Measurements from ENCODE around the gene HNRNPM. TPM values are rescaled to one million over a fixed set of nuclear protein-coding genes. Genes with fewer than 3 reads are reported as not detected.
"Not testable (repeated sequence)": the region's sequence is repeated elsewhere in the genome, so short reads cannot be mapped to it uniquely, and the experiment has no call there.

The HNRNPM gene
- polyA plus RNA-seq (2014; cell fraction: cytosol; rRNA removed) = 53.0 and 93.0 TPM in 2 replicates
- polyA plus RNA-seq (2014; cell fraction: nucleus; rRNA removed) = 80.9 and 107 TPM in 2 replicates

GRCh38 chr19:8444677-8445487 lies at the start of gene HNRNPM:
Gene HNRNPM (plus strand): TSS chr19:8444975. CDS start chr19:8444999, 24 bp downstream.
- peak; percentile 97 for DNase-seq (ENCODE audit: low spot score)

GRCh38 chr19:8395621-8396082 lies 49.1 kb upstream of the HNRNPM start:
- DNase-seq (ENCODE audit: low spot score) = no peak

DNA sequence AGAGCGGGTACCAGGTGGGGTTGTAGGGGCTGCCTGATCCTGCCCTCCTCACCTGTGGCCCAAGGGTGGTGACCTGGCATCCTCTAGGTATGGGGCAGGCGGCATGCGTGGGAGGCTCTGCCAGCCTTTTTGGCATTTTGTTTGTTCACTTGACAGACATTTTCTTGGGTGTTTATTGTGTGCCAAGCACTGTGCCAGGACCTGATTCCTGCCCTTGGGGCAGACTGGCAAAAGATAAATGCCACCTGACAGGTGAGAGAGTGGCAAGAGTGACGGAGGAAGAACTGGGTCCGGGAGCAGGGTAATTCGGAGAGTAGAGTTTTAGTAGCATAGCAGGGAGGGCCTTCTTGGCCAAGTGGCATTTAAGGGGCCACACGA lies 48.6 kb upstream of the HNRNPM start:
- DNase-seq (ENCODE audit: low spot score) = no peak

GRCh38 chr19:8396563-8397203 lies 48.1 kb upstream of the HNRNPM start:
- DNase-seq (ENCODE audit: low spot score) = no peak

- DNase-seq (ENCODE audit: low spot score) = no peak
Measured at GRCh38 chr19:8397271-8397670, 47.5 kb upstream of the HNRNPM start.

GRCh38 chr19:8397746-8398310 lies 46.9 kb upstream of the HNRNPM start:
- no peak for DNase-seq (ENCODE audit: low spot score)

GRCh38 chr19:8398311-8398771 lies 46.4 kb upstream of the HNRNPM start:
- DNase-seq (ENCODE audit: low spot score) = no peak

GRCh38 chr19:8399681-8400188 lies 45.0 kb upstream of the HNRNPM start:
- DNase-seq (ENCODE audit: low spot score) = no peak

DNA sequence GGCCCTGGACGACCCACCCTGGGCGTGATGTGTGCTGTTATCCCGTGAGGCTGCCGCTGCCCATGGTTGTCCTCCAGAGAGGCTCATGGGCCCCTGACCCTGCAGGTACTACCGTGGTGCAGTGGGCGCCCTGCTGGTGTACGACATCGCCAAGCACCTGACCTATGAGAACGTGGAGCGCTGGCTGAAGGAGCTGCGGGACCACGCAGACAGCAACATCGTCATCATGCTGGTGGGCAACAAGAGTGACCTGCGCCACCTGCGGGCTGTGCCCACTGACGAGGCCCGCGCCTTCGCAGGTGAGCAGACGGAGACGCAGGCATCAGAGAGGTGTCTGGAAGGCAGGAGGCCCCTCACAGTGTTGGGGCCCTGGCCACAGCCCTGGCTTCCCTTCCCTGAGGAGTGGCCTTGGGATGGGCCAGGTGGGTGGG lies 42.8 kb upstream of the HNRNPM start:
- DNase-seq (ENCODE audit: low spot score) = no peak

- no peak for DNase-seq (ENCODE audit: low spot score)
Measured at GRCh38 chr19:8403098-8403819, 41.5 kb upstream of the HNRNPM start.

- DNase-seq (ENCODE audit: low spot score) = no peak
Measured at GRCh38 chr19:8403820-8404109, 41.0 kb upstream of the HNRNPM start.

GRCh38 chr19:8404391-8405151 lies 40.2 kb upstream of the HNRNPM start:
- no peak for DNase-seq (ENCODE audit: low spot score)

DNA sequence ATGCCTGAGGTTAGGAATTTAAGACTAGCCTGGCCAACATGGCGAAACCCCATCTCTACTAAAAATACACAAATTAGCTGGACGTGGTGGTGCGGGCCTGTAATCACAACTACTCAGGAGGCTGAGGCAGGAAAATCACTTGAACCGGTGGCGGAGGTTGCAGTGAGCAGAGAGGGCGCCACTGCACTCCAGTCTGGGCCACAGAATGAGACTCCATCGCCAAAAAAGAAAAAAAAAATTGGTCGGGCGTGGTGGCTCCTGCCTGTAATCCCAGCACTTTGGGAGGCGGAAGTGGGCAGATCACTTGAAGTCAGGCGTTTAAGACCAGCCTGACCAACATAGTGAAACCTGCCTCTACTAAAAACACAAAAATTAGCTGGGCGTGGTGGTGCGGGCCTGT lies 34.1 kb upstream of the HNRNPM start:
- DNase-seq (ENCODE audit: low spot score) = not testable (repeated sequence)

GRCh38 chr19:8412783-8413628 lies 31.8 kb upstream of the HNRNPM start, which contains the start of gene MARCHF2:
Gene MARCHF2 (plus strand): TSS chr19:8413305. CDS start chr19:8421841, 8,536 bp downstream.
- DNase-seq (ENCODE audit: low spot score) = peak; percentile 94

DNA sequence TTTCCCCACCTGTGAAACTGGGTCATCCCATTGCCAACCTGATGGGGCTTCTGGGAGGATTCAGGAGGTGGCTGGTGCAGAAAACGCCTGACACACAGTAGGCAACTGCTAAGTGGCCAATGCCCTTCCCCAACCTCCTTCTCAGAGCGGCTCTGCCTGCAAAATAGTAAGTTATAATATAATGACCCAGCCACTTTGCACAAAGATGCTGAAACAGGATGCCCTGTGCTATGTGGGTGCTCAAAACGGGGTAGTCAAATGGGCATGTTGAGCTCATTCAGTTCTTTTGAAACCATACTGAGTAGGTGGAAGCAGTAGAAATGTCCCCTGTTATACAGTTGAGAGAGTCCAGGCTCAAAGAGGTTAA lies 31.2 kb upstream of the HNRNPM start:
- no peak for DNase-seq (ENCODE audit: low spot score)

- no peak for DNase-seq (ENCODE audit: low spot score)
Measured at GRCh38 chr19:8416796-8417195, 28.0 kb upstream of the HNRNPM start.

DNA sequence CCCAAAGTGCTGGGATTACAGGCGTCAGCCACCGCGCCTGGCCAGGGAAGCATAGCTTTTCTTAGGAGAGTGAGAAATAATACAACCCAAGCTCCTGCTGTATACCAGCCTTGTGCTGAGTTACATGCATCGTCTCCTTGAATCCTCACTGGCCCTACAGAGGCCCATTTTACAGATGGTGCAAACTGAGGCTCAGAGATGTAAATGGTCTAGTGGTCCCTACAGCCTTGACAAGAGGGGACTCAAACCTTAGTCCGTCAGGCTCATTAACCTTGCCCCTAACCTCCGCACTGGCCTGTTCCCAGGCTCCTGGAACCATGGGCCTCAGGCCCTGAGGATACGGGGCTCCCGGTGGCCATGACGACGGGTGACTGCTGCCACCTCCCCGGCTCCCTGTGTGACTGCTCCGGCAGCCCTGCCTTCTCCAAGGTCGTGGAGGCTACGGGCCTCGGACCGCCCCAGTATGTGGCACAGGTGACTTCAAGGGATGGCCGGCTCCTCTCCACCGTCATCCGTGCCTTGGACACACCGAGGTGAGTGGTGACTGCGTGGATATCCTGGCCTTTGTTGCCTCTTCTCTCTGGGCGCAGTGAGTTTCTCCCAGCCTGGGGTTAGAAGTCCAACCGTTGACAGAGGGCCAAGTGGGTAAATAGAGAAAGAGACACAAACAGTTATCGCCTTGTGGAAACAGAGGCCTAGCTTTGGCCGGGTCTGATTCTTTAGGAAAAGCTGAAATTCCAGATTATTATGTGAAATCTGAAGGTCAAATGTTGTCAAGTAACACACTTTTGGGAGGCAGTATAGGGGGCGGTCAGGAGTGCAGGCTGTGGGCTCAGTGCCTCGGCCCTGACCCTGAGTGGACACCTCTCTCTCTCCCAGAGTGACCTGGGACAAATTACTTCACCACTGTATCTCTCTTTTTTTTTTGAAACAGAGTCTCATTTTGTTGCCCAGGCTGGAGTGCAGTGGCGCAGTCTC lies 23.0 kb upstream of the HNRNPM start:
- no peak for DNase-seq (ENCODE audit: low spot score)

DNA sequence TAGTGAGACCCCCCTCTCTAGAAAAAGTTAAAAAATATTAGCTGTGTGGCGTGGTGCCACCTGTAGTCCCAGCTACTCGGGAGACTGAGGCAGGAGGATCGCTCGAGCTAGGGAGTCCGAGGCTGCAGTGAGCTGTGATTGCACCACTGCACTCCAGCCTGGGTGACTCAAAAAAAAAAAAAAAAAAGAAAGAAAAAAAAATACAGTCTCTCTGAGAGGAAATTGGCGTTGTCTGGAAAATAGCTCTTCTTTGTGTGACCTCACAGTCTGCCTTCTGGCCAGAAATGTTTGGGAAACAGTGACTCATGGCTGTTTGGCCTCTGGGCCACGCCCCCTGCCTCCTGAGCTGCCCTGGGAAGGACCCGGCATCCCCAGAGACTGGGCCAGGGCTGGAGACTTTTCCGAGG lies 21.0 kb upstream of the HNRNPM start:
- peak; percentile 25 for DNase-seq (ENCODE audit: low spot score)

- not testable (repeated sequence) for DNase-seq (ENCODE audit: low spot score)
Measured at GRCh38 chr19:8425331-8425730, 19.4 kb upstream of the HNRNPM start.

Data from SK-N-DZ (cell line).